HepG2 (cell line): ENCODE measurements around the gene TGM1. TPM values are rescaled to one million over a fixed set of nuclear protein-coding genes. Genes with fewer than 3 reads are reported as not detected.

ENCODE experiments used
- DMTF1 ChIP-seq: sonication (generic); formaldehyde crosslinking; IDR thresholded peaks from 2 replicates; pipeline ENCODE4 v1.4.0; 2020; ENCODE audit warnings: mild to moderate bottlenecking, missing genetic modification reagents
- HIVEP1 ChIP-seq: sonication (generic); formaldehyde crosslinking; IDR thresholded peaks from 2 replicates; pipeline ENCODE4 v1.4.0; 2020; ENCODE audit warnings: mild to moderate bottlenecking, missing genetic modification reagents
- KDM1A ChIP-seq: IDR thresholded peaks from 2 replicates; pipeline ENCODE4 v1.6.1; 2016; ENCODE audit warnings: missing compliant biosample characterization
- MZF1 ChIP-seq: sonication (generic); formaldehyde crosslinking; IDR thresholded peaks from 2 replicates; pipeline ENCODE4 v1.8.1; 2023; ENCODE audit warnings: mild to moderate bottlenecking, missing genetic modification reagents, borderline replicate concordance
- NR3C1 ChIP-seq: sonication (generic); formaldehyde crosslinking; IDR thresholded peaks from 2 replicates; pipeline ENCODE4 v1.4.0; 2020; ENCODE audit warnings: missing genetic modification reagents
- PAXIP1 ChIP-seq: sonication (generic); formaldehyde crosslinking; conservative IDR thresholded peaks from 2 replicates; pipeline ENCODE4 v1.4.0; 2020; ENCODE audit warnings: mild to moderate bottlenecking, missing genetic modification reagents, moderate library complexity
- RBM39 ChIP-seq: fragments of 200-400 bp; formaldehyde crosslinking; IDR thresholded peaks from one replicate; pipeline ENCODE4 v1.6.1; 2018; ENCODE audit warnings: antibody characterized with exemption, mild to moderate bottlenecking, low read depth, low read length; ENCODE audit not compliant: poor library complexity, severe bottlenecking
- REST ChIP-seq, 2 experiments: IDR thresholded peaks; 2 replicates each; pipeline ENCODE4 v1.6.1; 2011 to 2012; ENCODE audit warnings: low read length in 2 of 2, borderline replicate concordance in 1 of 2, low read depth in 1 of 2, mild to moderate bottlenecking in 1 of 2, moderate library complexity in 1 of 2
- SOX6 ChIP-seq, 2 experiments: fragments of 450-650 bp in 1 of 2; sonication (generic) in 1 of 2; formaldehyde crosslinking in 1 of 2; IDR thresholded peaks; 2 replicates each; pipeline versions ENCODE4 v1.4.0 to v1.6.1; 2017 to 2020; ENCODE audit warnings: antibody characterized with exemption in 1 of 2, mild to moderate bottlenecking in 1 of 2, missing genetic modification reagents in 1 of 2
- TAF1 ChIP-seq: sonication (generic); formaldehyde crosslinking; IDR thresholded peaks from 2 replicates; pipeline ENCODE4 v1.4.0; 2020; ENCODE audit warnings: missing genetic modification reagents
- TCF7 ChIP-seq: sonication (generic); IDR thresholded peaks from 2 replicates; pipeline ENCODE4 v1.6.1; 2016; ENCODE audit warnings: antibody characterized with exemption, low read depth
- TIGD3 ChIP-seq: sonication (generic); formaldehyde crosslinking; IDR thresholded peaks from 2 replicates; pipeline ENCODE4 v1.5.1; 2020; ENCODE audit warnings: mild to moderate bottlenecking, missing genetic modification reagents, borderline replicate concordance
- ZBTB43 ChIP-seq: sonication (generic); formaldehyde crosslinking; conservative IDR thresholded peaks from 2 replicates; pipeline ENCODE4 v1.4.0; 2020; ENCODE audit warnings: missing genetic modification reagents
- ZNF761 ChIP-seq: sonication (generic); formaldehyde crosslinking; conservative IDR thresholded peaks from 2 replicates; pipeline ENCODE4 v1.4.0; 2020; ENCODE audit warnings: mild to moderate bottlenecking, missing genetic modification reagents
- polyA plus RNA-seq, 8 experiments: library from polyadenylated mRNA; depleted of rRNA in 3 of 8; stranded (reverse) in 7 of 8; unstranded in 1 of 8; fragments of >200 nt; fragmentation: Illumina TruSeq in 4 of 8; extraction: Trizol in 4 of 8; gene quantifications; 2 replicates each; pipeline versions ENCODE4 v1.2.1 to v1.2.3, GENCODE V29; 2011 to 2016; ENCODE audit warnings: low read depth in 4 of 8, missing spikeins in 1 of 8, mixed read lengths in 1 of 8; ENCODE audit not compliant: insufficient read depth in 1 of 8
- total RNA-seq, 5 experiments: library from RNA; depleted of rRNA; stranded (reverse); fragments of >200 nt; fragmentation: Illumina TruSeq; extraction: Trizol; gene quantifications; 2 replicates each; pipeline ENCODE4 v1.2.3, GENCODE V29; 2016; ENCODE audit warnings: low read depth in 1 of 5

TGM1 gene
- total and polyA plus RNA-seq, 2 of the 13 experiments (the other 11 are each of a cell fraction or from before 2014, with no cell fraction given), result 3.2 to 10.6 TPM

GRCh38 chr14:24212924-24213865 is 49.8 kb downstream of the TGM1 start, which contains the start of gene CHMP4A (continued):
- TF ChIP-seq REST (IDR thresholded peaks at IDR 0.05; ENCODE audit: borderline replicate concordance in 1 of 2, low read depth in 1 of 2, low read length in 2 of 2) (peak in 1 of 2 experiments; percentile 46; a peak in 1 of 4 replicates), PAXIP1 (CRISPR knock-in tag) (peak; percentile 60), KDM1A (CRISPR knock-in tag) (no peak; the same call in 1 of the 2 replicates), HIVEP1 (peak; percentile 89), DMTF1 (CRISPR knock-in tag) (peak; percentile 93; the same call in 1 of the 2 replicates), ZNF761 (peak; percentile 98), SOX6 (IDR thresholded peaks at IDR 0.05) (no peak), SOX6 (CRISPR knock-in tag; IDR thresholded peaks at IDR 0.05) (peak; percentile 83), TCF7 (peak; percentile 15; the same call in 1 of the 2 replicates), TAF1 (peak; percentile 98), NR3C1 (CRISPR knock-in tag) (no peak), TIGD3 (CRISPR knock-in tag) (peak; percentile 92; the same call in 1 of the 2 replicates), ZBTB43 (CRISPR knock-in tag) (peak; percentile 77), MZF1 (CRISPR knock-in tag) (peak; percentile 85; the same call in 1 of the 2 replicates), RBM39 (peak; percentile 99)
